ENCODE results near the gene CHD6.

CHD6 gene

GRCh38 chr20:41398408-41398807, 219.8 kb downstream of the CHD6 start:
- no peak for DNase-seq (ENCODE audit: low read depth in 2 of 2)

GRCh38 chr20:41395667-41396664, 222.2 kb downstream of the CHD6 start:
- DNase-seq (ENCODE audit: low read depth in 2 of 2), result no peak

GRCh38 chr20:41394931-41395666, 223.1 kb downstream of the CHD6 start:
- no peak for DNase-seq (ENCODE audit: low read depth in 2 of 2)

GRCh38 chr20:41394081-41394480, 224.1 kb downstream of the CHD6 start:
- DNase-seq (ENCODE audit: low read depth in 2 of 2), result no peak

GRCh38 chr20:41393705-41394066, 224.5 kb downstream of the CHD6 start:
- no peak for DNase-seq (ENCODE audit: low read depth in 2 of 2)

GRCh38 chr20:41392871-41393704, 225.1 kb downstream of the CHD6 start:
- no peak for DNase-seq (ENCODE audit: low read depth in 2 of 2)

GRCh38 chr20:41392295-41392694, 225.9 kb downstream of the CHD6 start:
- no peak for DNase-seq (ENCODE audit: low read depth in 2 of 2)

- DNase-seq (ENCODE audit: low read depth in 2 of 2), result no peak
These were observed 226.6 kb downstream of the CHD6 start for GRCh38 chr20:41391587-41392001.

- DNase-seq (ENCODE audit: low read depth in 2 of 2), result no peak
These were observed 227.3 kb downstream of the CHD6 start for GRCh38 chr20:41390889-41391288.

GRCh38 chr20:41387444-41387851, 230.7 kb downstream of the CHD6 start:
- DNase-seq (ENCODE audit: low read depth in 2 of 2), result no peak

GRCh38 chr20:41386502-41387427, 231.4 kb downstream of the CHD6 start:
- DNase-seq (ENCODE audit: low read depth in 2 of 2), result no peak

GRCh38 chr20:41382791-41383305, 235.3 kb downstream of the CHD6 start:
- DNase-seq (ENCODE audit: low read depth in 2 of 2), result no peak

- no peak for DNase-seq (ENCODE audit: low read depth in 2 of 2)
These were observed 237.5 kb downstream of the CHD6 start for GRCh38 chr20:41380551-41381193.

- no peak for DNase-seq (ENCODE audit: low read depth in 2 of 2)
These were observed 238.6 kb downstream of the CHD6 start for GRCh38 chr20:41379551-41379950.

- no peak for DNase-seq (ENCODE audit: low read depth in 2 of 2)
These were observed 240.9 kb downstream of the CHD6 start for GRCh38 chr20:41377275-41377674.

GRCh38 chr20:41376349-41376748, 241.8 kb downstream of the CHD6 start:
- DNase-seq (ENCODE audit: low read depth in 2 of 2), result no peak

GRCh38 chr20:41375846-41376245, 242.3 kb downstream of the CHD6 start:
- no peak for DNase-seq (ENCODE audit: low read depth in 2 of 2)

- DNase-seq (ENCODE audit: low read depth in 2 of 2), result no peak
These were observed 244.0 kb downstream of the CHD6 start for GRCh38 chr20:41373931-41374920.

GRCh38 chr20:41373251-41373783, 244.9 kb downstream of the CHD6 start:
- no peak for DNase-seq (ENCODE audit: low read depth in 2 of 2)
